ENCODE results near the gene NKTR. TPM values are rescaled to one million over a fixed set of nuclear protein-coding genes. Genes with fewer than 3 reads are reported as not detected.

NKTR gene
- total RNA-seq, 1 experiment from 2014 or later = 79.8 TPM

GRCh38 chr3:42681361-42682038, 81.0 kb downstream of the NKTR start:
- H3K23ac ChIP-seq (ENCODE audit: insufficient read length, low read depth, low read length) = no peak overlapping the region
- no peaks in the 10 kb centered on the region for H3K23me2 ChIP-seq (ENCODE audit: insufficient read length, low read depth, low read length, poor library complexity, severe bottlenecking)
- no peak overlapping the region for H2AFZ ChIP-seq (ENCODE audit: low read length)
- H3K27me3 Mint-ChIP-seq (ENCODE audit: low read depth) = peaks cover 2% of the 10 kb centered on the region
- no peak overlapping the region for H2BK12ac ChIP-seq (ENCODE audit: insufficient read length, low read depth, low read length)
- no peak overlapping the region for H2AK5ac ChIP-seq (ENCODE audit: insufficient read length, low read length)
- no peak overlapping the region for H3K4me3 Mint-ChIP-seq
- no peak overlapping the region for H2BK20ac ChIP-seq (ENCODE audit: low read depth, low read length, poor library complexity, severe bottlenecking)
- H3K27ac Mint-ChIP-seq = no peak overlapping the region
- H3K9me3 ChIP-seq (ENCODE audit: control insufficient read depth, low read depth, low read length) = no peaks in the 10 kb centered on the region
- peaks cover 0 to 3% of the 10 kb centered on the region in 2 experiments; a peak in 3 of 5 replicates for H3K9me3 Mint-ChIP-seq
- H3K79me1 ChIP-seq (ENCODE audit: insufficient read depth, low read depth, low read length, poor library complexity, severe bottlenecking) = no peaks in the 10 kb centered on the region
- TF ChIP-seq CTCF (conservative IDR thresholded peaks at IDR 0.05) = no peak
- no peak overlapping the region for H3K18ac ChIP-seq (ENCODE audit: insufficient read length, low read depth, low read length)
- H2BK15ac ChIP-seq (ENCODE audit: low read depth, low read length) = no peak overlapping the region
- H4K8ac ChIP-seq (replicated peaks; ENCODE audit: insufficient read length, low read depth, low read length) = no peak overlapping the region
- H3K14ac ChIP-seq (ENCODE audit: insufficient read depth, low read length) = no peak overlapping the region
- H3K9ac ChIP-seq (ENCODE audit: extremely low read depth, insufficient read length, low read length) = no peak overlapping the region
- H3K56ac ChIP-seq (ENCODE audit: insufficient read length, low read depth, low read length) = no peak overlapping the region
- H3K36me3 Mint-ChIP-seq (ENCODE audit: insufficient read depth in 1 of 3, low read depth in 3 of 3) = peaks cover 0 to 1% (median 0%) of the 10 kb centered on the region in 3 experiments; a peak in 1 of 7 replicates
- no peak overlapping the region for H3T11ph ChIP-seq (ENCODE audit: low read length)
- H2BK5ac ChIP-seq (ENCODE audit: insufficient read length, low read length) = no peak overlapping the region
- H3K27me3 ChIP-seq (ENCODE audit: insufficient read depth, low read length) = no peaks in the 10 kb centered on the region
- DNase-seq = no peak
- H3K4me1 Mint-ChIP-seq = peaks cover 11 to 12% of the 10 kb centered on the region in 2 experiments
- WGBS (ENCODE audit: extremely low coverage, insufficient read length, low lambda C conversion rate) = 100% methylated on average over 1 of the region's 10 CpGs
- no peak overlapping the region for H3K27ac ChIP-seq (ENCODE audit: insufficient read length, low read depth, low read length)
- no peaks in the 10 kb centered on the region for H4K20me1 ChIP-seq (ENCODE audit: control insufficient read depth, insufficient read depth, insufficient read length)
- no peak overlapping the region for H3K4ac ChIP-seq (ENCODE audit: low read depth, low read length)
- no peaks in the 10 kb centered on the region for H3K79me2 ChIP-seq (ENCODE audit: insufficient read depth, low read length)
- no peak overlapping the region for H4K5ac ChIP-seq (ENCODE audit: insufficient read length, low read depth, low read length)
- no peak overlapping the region for H4K91ac ChIP-seq (ENCODE audit: insufficient read length, low read depth, low read length)
- H3K4me2 ChIP-seq (ENCODE audit: insufficient read depth, insufficient read length, low read length) = no peak overlapping the region
- no peak overlapping the region for H2BK120ac ChIP-seq (ENCODE audit: low read depth, low read length, poor library complexity, severe bottlenecking)
- H3K4me1 ChIP-seq (ENCODE audit: insufficient read depth, low read length) = no peaks in the 10 kb centered on the region

All from H9 (cell line).